Activated CD4-positive, alpha-beta T cell treated with anti-CD3 and anti-CD28 coated beads for 48 hours (primary cell): ENCODE data around the gene POLE4.
A peak's percentile ranks its signal among the peaks of the same experiment; 100 is the strongest.

Experiments
- DNase-seq: peaks from one replicate; pipeline ENCODE4 v3.0.0-alpha.2; 2020

The POLE4 gene

DNA sequence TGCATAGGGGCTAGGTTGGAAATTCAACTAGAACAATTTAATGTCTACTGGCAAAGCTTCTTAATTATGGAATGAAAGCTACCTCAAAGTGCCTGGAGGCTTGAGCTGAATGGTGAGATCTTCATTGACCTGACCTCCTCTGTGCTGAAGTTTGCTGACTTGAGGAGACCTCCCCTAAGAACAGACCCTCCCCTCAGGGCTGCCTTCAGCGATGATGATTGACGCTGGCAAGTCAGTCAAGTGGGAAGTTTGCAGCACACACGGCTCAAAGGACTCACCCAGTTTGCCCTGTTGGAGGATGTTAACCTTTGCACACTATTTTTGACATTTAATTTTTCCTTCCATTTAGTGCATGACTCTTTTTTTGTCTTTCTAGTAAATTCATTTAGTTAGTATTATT is 17.2 kb upstream of the POLE4 start:
- no peak for DNase-seq

DNA sequence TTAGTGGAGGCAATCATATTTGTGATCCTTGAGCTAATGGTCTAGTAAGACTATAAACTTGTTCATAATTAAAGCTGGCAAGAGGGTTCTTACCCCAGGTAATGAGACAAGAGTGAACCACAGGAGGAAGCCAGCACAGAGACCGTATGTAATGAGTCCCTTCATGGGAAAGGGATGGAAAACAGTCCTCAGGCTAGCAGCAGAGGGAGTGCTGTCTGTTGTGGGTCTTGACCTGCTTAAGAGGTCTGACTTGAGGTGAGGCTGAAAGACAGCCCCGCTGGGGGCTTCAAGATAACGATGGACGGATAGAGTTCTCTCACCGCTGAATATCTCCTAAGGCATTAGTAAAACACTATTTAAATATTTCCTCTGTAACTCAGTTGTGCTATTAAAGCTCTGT is 16.2 kb upstream of the POLE4 start:
- no peak for DNase-seq

DNA sequence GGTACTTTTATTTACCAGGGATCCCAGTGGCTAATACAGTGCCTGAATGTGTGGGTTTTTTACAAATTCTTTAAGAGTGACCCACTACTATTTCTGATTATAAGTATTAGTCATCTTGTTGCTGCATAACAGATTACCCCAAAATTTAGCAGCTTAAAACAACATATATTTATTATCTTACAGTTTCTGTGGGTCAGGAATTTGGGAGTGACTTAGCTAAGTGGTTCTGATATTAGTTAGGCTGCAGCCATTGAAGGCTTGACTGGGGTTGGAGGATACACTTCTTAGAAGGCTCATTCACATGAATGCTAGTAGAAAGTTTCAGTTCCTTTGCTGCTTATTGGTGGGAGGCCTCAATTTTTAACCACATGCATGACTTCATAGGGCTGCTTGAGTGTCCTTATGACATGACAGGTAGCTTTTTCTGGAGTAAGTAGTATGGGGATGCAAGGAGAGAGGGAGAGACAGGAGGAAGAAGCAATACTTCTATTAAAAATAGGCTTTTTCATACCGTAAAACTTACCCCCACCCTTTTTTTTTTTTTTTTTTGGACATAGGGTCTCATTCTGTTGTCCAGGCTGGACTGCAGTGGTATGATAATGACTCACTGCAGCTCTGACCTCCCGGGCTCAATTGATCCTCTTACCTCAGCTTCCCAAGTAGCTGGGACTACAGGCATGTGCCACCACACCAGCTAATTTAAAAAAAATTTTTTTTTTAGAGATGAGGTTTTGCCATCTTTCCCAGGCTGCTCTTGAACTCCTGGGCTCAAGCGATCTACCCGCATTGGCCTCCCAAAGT is 13.3 kb upstream of the POLE4 start:
- DNase-seq: no peak

DNA sequence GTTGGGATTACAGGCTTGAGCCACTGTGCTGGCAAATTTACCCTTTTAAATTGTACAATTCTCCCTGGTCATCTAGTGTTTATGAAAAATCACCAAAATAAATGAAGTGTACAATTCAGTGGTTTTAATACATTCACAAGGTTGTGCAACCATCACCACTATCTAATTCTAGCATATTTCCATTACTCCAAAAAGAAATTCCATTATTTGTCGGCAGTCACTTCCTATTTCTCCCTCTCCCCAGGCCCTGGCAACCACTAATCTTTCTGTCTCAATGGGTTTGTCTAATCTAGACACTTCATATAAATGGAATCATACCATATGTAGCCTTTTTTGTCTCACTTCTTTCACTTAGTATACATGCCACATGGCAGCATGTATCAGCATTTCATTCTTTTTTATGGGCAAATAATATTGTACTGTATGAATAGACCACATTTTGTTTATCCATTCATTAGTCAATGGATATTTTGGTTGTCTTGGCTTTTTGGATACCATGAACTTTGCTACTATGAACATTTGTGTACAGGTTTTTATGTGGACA is 12.6 kb upstream of the POLE4 start:
- no peak for DNase-seq

DNA sequence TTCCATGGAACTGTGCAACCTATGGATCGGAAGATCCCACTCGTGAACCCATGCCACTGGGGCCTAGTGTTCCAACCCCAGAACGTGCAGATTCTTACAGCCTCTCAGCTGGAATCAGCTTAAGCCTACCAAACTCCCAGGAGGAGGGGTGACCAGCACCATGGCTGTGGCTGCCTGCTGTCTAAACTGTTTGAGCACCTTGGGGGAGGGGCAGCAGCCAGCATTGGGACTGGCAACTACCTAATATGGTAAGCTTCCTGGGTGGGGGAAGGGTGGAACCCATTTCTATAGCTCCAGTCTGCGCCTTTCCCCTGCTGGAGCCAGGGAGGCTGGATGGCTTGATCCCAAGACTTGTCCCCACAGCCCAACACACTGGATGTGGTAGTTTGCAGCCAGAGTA is 10.7 kb upstream of the POLE4 start:
- no peak for DNase-seq

DNA sequence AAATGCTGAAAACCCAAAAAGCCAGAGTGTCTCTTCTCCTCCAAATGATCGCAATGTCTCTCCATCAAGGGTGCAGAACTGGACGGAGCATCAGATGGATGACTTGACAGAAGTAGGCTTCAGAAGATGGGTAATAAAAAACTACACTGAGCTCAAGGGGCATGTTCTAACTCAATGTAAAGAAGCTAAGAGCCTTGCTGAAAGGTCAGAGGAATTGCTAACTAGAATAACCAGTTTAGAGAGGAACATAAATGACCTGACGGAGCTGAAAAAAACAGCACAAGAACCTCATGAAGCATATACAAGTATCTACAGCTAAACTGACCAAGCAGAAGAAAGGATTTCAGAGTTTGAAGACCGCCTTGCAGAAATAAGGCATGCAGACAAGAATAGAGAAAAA is 9.7 kb upstream of the POLE4 start:
- no peak for DNase-seq

DNA sequence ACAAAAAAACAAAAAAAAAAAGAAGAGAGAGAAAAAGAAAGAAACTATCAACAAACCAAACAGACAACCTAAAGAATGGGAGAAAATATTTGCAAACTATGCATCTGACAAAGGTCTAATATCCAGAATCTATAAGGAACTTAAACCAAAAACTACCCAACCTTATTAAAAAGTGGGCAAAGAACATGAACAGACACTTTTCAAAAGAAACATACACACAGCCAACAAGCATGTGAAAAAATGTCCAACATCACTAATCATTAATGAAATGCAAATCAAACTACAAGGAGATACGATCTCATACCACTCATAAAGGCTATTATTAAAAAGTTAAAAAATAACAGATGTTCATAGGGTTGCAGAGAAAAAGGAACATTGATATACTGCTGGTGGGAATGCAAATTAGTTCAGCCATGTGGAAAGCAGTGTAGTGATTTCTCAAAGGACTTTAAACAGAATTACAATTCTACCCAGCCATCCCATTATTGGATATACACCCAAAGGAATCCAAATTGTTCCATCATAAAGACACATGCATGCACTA is 7.2 kb upstream of the POLE4 start:
- no peak for DNase-seq

DNA sequence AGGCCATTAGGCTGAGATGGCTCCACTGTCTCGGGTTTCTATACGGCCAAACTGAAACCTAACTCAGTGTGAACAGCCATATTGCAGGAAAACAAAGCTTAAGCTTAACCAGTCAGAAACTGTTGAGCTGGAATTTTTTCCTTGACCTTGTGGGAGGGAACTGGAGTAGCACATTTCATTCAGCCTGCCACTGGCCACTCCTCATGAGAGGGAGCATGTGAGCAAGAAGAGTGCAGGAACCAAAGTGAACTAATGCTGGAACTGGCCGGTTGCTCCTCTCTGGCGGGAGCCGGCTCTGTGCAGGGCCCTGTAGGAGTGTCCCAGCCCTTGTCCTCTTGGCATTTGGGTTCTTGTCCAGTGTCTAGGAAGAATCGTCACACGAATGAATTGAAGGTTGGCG is 5.9 kb upstream of the POLE4 start:
- no peak for DNase-seq

DNA sequence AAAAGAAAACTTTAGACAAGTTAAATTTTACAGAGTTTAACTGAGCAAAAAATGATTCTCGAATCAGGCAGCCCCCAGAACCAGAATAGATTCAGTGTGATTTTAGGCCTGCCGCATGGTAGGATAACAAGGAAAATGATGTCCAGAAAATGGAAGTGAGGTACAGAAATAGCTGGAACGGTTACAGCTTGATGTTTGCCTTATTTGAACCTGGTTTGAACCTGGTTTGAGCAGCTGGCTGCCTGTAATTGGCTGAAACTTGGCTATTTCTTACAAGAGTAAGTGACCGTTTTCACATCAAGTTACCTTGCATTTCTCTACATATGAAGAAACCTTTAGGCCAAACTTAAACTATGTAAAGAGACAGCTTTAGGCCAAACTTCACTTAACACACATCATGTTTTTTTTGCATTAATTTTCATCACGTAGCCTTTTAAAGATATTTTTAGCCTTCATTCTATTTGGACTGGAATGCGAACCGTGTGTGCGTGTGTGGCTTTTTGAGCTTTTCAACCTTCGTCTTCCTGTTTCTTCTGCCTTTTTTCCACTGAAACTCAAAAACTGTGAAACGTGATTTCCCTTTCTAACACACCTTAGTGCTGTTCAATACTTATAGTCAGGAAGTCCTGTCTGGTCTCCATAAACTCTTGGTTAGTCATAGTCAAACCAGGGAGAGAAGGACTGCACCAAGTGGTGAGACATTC is 4.5 kb upstream of the POLE4 start:
- DNase-seq: no peak

DNA sequence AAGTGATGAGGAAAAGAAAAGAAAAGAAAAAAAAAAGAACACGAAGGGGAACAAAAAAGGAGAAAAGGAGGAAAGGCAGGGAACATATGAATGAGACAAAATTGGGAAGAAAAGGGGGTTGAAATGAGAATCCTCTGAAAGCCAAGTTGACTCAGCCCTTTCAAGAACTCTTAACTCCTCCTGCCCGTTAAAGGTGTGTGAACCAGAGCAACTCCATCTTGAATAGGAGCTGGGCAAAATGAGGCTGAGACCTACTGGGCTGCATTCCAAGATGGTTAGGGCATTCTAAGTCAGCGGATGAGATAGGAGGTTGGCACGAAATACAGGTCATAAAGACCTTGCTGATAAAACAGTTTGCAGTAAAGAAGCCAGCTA is 4.0 kb upstream of the POLE4 start:
- DNase-seq: no peak

DNA sequence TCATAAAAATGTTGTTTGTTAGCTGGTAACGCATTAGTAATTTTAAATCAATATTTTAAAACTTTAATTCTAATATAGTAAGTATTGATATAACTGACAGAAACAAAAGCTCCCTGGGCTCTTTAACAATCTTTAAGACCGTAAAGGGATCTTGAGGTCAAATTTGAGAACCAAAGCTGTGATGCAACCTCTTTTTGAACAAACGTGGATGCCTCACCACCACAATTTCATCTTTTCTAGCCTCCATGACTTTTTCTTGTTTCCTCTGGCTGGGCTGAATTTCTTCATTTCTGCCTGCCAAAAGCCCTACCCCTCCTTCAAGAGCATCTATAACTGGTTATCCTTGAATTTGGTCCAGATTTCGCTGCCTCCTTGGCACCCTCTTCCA is 563 bp upstream of the POLE4 start:
- no peak for DNase-seq

DNA sequence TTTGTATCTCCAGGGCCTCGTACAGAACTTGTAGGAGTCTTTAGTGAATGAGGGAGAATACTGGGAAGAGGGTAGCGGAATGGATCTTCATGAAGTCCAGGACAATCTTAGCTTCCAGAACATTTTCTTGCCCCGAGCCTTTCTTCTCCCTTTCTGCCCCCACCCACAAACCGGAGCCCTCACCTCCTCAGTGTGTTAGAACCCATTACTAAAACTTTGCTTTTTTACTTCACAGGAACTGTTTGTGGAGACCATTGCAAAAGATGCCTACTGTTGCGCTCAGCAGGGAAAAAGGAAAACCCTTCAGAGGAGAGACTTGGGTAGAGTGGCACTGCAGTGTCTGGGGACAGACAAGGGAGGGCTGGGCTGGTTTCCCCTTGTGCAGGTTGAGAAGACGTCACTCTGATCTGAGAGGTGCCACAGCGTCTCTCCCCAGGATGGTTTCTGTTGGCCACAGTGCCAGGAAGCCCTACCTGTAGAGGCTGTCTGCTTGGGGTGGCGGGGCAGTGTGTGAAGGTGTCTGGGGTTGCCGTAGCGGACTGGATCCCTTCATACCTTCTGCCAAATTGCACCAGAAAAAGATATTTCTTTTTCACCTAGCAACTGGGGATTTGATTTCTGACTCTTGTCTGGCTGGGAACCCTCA is 786 bp downstream of the POLE4 start:
- peak; percentile 10 for DNase-seq

DNA sequence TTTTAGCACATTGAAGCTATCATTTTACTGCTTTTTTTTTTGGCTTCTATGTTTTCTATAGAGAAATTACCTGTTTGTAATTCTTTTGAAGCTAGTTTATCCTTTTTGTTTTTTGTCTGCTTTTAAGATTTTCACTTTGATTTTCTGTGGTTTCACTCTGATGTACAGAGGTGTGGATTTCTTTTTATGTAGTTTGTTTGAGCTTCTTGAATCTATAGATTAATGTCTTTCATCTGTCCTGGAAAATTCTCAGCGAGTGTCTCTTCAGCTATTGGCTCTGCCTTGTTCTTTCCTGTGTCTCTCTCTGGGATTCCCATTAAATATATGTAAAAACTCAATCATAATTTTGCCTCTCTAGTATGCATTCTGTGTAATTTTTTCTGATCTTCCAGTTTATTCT is 8.4 kb downstream of the POLE4 start:
- DNase-seq: no peak

DNA sequence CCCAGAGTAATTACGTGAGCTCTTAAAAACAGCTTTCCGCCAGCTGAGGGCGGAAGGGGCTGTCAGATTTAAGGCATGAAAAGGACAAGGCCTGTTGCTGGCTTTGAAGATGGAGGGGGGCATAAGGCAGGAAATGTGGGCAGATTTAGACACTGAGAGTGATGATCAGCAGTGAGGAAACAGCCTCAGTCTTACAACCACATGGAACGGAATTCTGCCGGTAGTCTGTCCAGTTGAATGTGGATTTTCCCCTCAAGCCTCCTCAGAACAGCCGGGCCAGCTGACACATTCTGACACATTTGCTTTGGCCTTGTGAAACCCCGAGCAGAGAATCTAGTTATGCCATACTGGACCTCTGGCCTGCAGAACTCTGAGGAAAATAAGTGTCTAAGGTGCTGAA is 16.6 kb downstream of the POLE4 start:
- no peak for DNase-seq

DNA sequence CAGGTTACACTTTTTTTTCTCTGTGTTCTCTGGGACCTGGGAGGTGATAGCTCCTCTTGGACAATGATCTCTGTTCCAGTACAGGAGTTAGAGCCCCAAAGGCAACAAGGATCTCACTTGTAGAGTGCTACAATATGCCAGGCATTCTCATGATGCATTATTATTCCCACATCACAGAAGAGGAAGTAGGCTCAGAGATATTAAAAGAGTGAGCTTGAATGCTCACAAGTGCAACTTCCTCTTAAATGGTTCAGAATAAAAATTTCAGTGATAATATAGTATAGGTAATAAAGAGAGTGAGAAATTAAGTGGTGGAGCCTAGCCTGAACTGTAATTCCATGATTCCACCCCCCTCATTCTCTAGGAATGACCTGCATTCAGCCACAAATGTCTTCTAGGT is 21.4 kb downstream of the POLE4 start:
- DNase-seq: no peak

DNA sequence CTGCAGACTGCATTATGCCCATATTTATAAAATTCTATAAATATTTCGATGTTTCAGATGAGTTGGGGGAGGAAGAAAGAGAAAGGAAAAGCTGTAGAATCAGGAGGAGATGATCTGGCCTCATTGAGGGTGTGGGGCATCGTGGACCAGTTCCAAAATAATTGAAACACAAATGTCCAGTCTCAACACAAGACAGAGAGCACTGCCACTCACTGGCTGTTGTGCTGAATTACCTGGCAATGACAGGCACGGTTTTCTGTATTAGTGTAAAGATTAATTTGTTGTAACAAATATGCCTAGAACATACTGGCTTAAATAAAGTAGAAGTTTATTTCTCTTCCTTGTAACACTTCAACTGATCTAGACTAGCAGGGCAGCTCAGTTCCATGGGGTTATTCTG is 24.1 kb downstream of the POLE4 start:
- DNase-seq: no peak

DNA sequence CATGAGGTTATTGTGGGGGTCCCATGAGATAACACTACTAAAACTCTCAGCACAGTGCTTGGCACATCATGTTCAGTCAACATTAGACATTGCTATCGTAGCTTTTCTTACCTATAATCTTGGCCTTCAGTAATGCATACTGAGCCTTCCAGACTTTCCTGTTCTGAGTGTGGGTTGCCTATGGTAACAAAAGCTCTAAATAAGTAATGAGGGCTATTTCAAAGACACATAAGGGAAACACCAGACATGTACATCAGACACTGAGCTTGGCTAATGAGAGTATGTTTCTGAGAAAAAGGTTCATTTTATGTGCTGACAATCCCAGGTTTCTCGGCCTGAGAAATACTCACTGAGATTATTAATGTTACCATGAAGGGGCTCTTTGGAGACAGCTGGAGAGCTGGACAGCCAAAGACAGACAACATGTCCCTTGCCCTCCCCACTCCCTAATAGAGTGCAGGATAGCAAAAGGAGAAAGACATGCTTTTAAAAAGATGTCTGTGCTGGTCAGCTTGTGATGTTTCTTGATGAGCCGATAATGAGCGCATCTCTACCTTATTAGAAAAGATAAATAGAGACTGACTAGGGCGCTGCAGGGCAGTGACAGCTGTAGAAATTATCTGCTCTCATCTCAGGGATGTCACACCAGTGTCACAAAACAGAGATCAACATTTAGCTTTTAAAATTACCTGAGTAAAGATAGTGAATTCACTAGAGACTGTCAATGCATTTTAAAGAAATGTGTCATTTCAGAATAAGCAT is 25.4 kb downstream of the POLE4 start:
- no peak for DNase-seq

DNA sequence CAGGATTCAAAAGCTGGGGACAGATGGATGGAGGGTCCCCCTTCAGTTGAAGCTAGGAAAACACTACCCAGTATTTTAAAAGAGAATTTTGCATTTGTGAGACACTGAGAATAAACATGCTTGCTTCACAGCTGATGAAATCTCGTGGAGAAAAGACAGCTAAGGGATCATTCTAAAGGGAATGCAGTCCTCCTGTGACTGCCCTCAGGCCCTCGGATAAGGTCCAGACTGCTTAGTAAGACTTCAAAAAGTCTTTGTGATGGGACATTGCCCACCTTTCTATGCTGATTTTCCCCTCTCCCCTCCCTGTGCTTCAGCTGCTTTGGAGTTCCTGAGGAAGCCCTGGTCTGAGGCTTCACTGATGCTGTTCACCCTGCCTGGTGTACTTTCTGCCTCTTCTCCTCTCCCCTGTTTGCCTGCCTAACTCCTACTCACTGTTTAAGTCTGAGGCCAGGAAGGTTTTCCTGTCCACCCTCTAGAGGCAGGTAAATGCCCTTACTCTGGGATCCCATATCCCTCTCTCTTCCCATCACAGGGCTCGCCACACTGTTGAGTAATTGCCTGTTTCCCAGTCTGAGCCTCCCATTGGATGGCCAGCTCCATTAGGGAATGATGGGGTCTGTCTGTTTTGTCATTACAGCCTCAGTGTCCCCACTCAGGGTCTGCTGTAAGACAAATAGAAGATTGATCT is 26.6 kb downstream of the POLE4 start:
- DNase-seq: no peak

DNA sequence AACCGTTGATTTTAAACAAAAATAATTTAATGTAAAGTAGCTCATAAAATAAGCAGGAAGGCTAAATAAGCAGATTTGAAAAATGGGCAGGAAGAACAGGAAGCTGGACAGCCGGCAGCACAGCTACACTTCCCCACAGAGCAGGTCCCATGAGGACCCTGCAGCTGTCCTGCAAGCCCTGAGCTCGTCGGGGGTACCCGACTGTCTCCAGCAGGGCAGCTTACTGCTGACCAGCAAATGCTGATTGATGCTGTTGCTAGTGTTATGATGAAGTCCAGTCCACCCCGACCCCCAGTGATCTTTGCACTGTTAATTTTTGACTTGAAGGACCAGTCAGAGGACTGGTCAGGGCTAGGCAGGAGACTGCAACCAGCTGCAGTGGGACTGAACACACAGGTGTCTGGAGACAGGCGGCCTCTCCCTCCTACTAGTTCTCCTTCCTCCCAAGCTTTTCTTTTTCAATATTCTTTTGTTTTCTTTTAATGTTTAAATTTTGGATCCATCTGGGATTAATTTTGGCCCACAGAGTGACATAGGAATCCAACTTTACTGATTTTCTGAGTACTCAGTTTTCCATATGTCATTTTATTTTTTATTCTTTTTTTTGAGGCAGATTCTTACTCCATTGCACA is 27.7 kb downstream of the POLE4 start:
- no peak for DNase-seq

DNA sequence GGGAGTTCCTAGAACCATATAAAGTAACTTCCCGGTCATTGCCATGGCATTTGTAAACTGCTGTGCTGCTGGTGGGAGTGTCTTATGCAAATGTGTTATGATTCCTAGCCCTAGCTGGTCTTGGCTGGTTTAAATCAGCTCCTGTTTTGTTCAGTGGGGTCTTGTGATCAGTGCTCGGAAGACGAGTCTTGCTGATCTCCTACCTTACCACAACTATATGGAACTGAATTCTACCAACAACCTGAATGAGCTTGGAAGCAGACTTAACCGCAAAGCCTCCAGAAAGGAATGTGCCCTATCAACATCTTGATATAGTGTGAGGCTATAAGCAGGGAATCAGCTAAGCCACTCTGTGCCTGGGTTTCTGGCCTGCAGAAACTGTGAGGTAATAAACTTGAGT is 33.5 kb downstream of the POLE4 start:
- DNase-seq: no peak

DNA sequence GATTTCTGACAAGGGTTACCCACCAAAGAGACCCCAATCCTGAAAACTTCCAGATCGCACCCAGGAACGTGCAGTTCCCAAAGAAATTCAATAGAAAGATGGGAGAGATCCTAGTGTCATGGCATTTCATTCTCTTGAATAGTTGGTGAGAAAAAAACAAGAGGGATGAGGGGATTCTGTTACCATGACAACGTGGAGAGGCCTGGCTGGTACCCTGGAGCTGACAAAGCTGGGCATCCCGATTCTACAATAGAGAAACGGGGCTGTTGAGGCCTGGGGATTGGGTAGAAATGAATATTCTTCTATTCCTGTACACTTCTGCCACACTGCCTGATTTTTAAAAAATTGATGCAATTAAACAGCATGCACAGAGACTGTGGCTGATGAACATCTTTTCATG is 41.0 kb downstream of the POLE4 start:
- DNase-seq: no peak

DNA sequence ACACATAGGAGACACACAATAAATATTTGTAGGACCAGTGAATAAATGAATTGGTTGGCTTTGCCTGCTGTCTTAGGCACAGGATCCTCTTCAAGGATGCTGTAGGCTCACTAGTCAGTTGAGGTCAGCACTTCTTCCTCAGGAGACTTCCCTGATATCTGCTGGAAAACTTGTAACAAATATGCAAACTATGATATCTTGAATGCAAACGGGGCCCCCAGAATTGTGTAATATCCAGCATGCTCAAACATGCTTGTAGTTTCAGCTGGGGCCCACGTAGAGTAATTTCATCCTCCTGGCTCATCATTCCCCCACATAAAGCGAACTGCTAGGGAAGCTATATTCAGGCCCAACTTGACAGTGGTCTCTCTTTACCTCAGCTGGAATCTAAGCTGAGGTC is 43.6 kb downstream of the POLE4 start:
- no peak for DNase-seq
